ENCODE measurements around the gene CD101. TPM values are rescaled to one million over a fixed set of nuclear protein-coding genes. Genes with fewer than 3 reads are reported as not detected.

CD101 gene
- total RNA-seq, 1 experiment from 2014 or later = 1.8 TPM

- H3K4me3 Mint-ChIP-seq = no peak overlapping the region
- Histone ChIP-seq H3K23ac (ENCODE audit: insufficient read length, low read depth, low read length) (no peak overlapping the region), H3K56ac (ENCODE audit: insufficient read length, low read depth, low read length) (no peak overlapping the region), H3K4me2 (ENCODE audit: insufficient read depth, insufficient read length, low read length) (no peak overlapping the region), H2AFZ (ENCODE audit: low read length) (no peak overlapping the region), H3K4me1 (ENCODE audit: insufficient read depth, low read length) (peaks cover 8% of the 10 kb centered on the region; the same call in 1 of the 2 replicates), H2BK20ac (ENCODE audit: low read depth, low read length, poor library complexity, severe bottlenecking) (no peak overlapping the region), H3K27ac (ENCODE audit: insufficient read length, low read depth, low read length) (no peak overlapping the region), H3K23me2 (ENCODE audit: insufficient read length, low read depth, low read length, poor library complexity, severe bottlenecking) (no peaks in the 10 kb centered on the region), H4K5ac (ENCODE audit: insufficient read length, low read depth, low read length) (no peak overlapping the region), H2BK5ac (ENCODE audit: insufficient read length, low read length) (no peak overlapping the region), H2BK12ac (ENCODE audit: insufficient read length, low read depth, low read length) (no peak overlapping the region), H2BK15ac (ENCODE audit: low read depth, low read length) (no peak overlapping the region), H3K18ac (ENCODE audit: insufficient read length, low read depth, low read length) (no peak overlapping the region), H4K20me1 (ENCODE audit: control insufficient read depth, insufficient read depth, insufficient read length) (no peaks in the 10 kb centered on the region), H2AK5ac (ENCODE audit: insufficient read length, low read length) (no peak overlapping the region), H3K79me1 (ENCODE audit: insufficient read depth, low read depth, low read length, poor library complexity, severe bottlenecking) (no peaks in the 10 kb centered on the region), H4K91ac (ENCODE audit: insufficient read length, low read depth, low read length) (no peak overlapping the region), H3K9me3 (ENCODE audit: control insufficient read depth, low read depth, low read length) (no peaks in the 10 kb centered on the region), H3K4ac (ENCODE audit: low read depth, low read length) (no peak overlapping the region), H3K14ac (ENCODE audit: insufficient read depth, low read length) (no peak overlapping the region), H3T11ph (ENCODE audit: low read length) (no peak overlapping the region), H3K9ac (ENCODE audit: extremely low read depth, insufficient read length, low read length) (no peak overlapping the region), H2BK120ac (ENCODE audit: low read depth, low read length, poor library complexity, severe bottlenecking) (no peak overlapping the region), H4K8ac (replicated peaks; ENCODE audit: insufficient read length, low read depth, low read length) (no peak overlapping the region), H3K27me3 (ENCODE audit: insufficient read depth, low read length) (no peaks in the 10 kb centered on the region), H3K79me2 (ENCODE audit: insufficient read depth, low read length) (no peaks in the 10 kb centered on the region)
- no peak for DNase-seq
- H3K27ac Mint-ChIP-seq = no peak overlapping the region
- no CpG with 5 or more reads among the region's 2 CpGs for WGBS (ENCODE audit: extremely low coverage, insufficient read length, low lambda C conversion rate)
- H3K27me3 Mint-ChIP-seq (ENCODE audit: low read depth) = no peaks in the 10 kb centered on the region
- H3K36me3 Mint-ChIP-seq (ENCODE audit: insufficient read depth in 1 of 3, low read depth in 3 of 3) = no peaks in the 10 kb centered on the region
- H3K4me1 Mint-ChIP-seq = peaks cover 11 to 31% of the 10 kb centered on the region in 2 experiments
- no peaks in the 10 kb centered on the region for H3K9me3 Mint-ChIP-seq
- no peak; the same call in none of the 3 replicates for TF ChIP-seq CTCF (conservative IDR thresholded peaks at IDR 0.05)
These were observed 7.1 kb downstream of the CD101 start for GRCh38 chr1:117008656-117009055.

Data from H9 (cell line).